ENCODE measurements around the gene GNAT3. TPM values are rescaled to one million over a fixed set of nuclear protein-coding genes. Genes with fewer than 3 reads are reported as not detected.

The GNAT3 gene
- total RNA-seq, 1 experiment from 2014 or later: not detected

GRCh38 chr7:80532153-80532552, 20.3 kb upstream of the GNAT3 start:
- H3K79me2 ChIP-seq (ENCODE audit: insufficient read depth, low read length): no peaks in the 10 kb centered on the region
- DNase-seq (ENCODE audit: low read depth, low spot score) (no peak), ATAC-seq (no peak)
- H3K27ac ChIP-seq (ENCODE audit: low read depth, low read length): no peak overlapping the region
- no peak overlapping the region for H3K9ac ChIP-seq (ENCODE audit: low read length)
- CTCF ChIA-PET: no interaction called here
- H3K9me3 ChIP-seq (ENCODE audit: control insufficient read depth in 1 of 2, insufficient read depth in 1 of 2, low read depth in 1 of 2, low read length in 2 of 2): no peaks in the 10 kb centered on the region
- RAD21 ChIA-PET (ENCODE audit: low non-redundant PET in 1 of 2, low total read pairs in 2 of 2, uncharacterized antibody in 2 of 2, unreplicated experiment in 2 of 2): no interaction called here
- no peaks in the 10 kb centered on the region for H3K4me1 ChIP-seq (ENCODE audit: control insufficient read depth in 1 of 2, insufficient read depth in 2 of 2, low read length in 2 of 2)
- H2AFZ ChIP-seq (ENCODE audit: low read depth, low read length, poor library complexity, severe bottlenecking): no peak overlapping the region
- TF ChIP-seq ZNF274 (IDR thresholded peaks at IDR 0.05; ENCODE audit: low read depth, low read length) (no peak), JUND (IDR thresholded peaks at IDR 0.05) (no peak), YY1 (IDR thresholded peaks at IDR 0.05; ENCODE audit: extremely low read depth, insufficient replicate concordance, low read depth, low read length) (no peak), ZFX (IDR thresholded peaks at IDR 0.05) (no peak), EZH2phosphoT487 (IDR thresholded peaks at IDR 0.05; ENCODE audit: borderline replicate concordance) (no peak), SIN3A (IDR thresholded peaks at IDR 0.05; ENCODE audit: low read depth) (no peak), CTCF (IDR thresholded peaks at IDR 0.05 in 2 of 3, conservative IDR thresholded peaks at IDR 0.05 in 1 of 3; ENCODE audit: borderline replicate concordance in 1 of 3, insufficient read depth in 1 of 3, low read depth in 2 of 3, low read length in 2 of 3) (no peak), POLR2A (IDR thresholded peaks at IDR 0.05; ENCODE audit: borderline replicate concordance, extremely low read depth, insufficient read depth, insufficient read length) (no peak), EZH2 (IDR thresholded peaks at IDR 0.05) (no peak), SRF (IDR thresholded peaks at IDR 0.05; ENCODE audit: low read depth) (no peak), RAD21 (IDR thresholded peaks at IDR 0.05; ENCODE audit: low read depth) (no peak), ATF3 (IDR thresholded peaks at IDR 0.05) (no peak), CEBPB (IDR thresholded peaks at IDR 0.05; ENCODE audit: low read depth) (no peak), FOSL1 (IDR thresholded peaks at IDR 0.05; ENCODE audit: low read depth) (no peak)
- intact Hi-C loops (cut with micrococcal nuclease): no loop called here
- H3K27me3 ChIP-seq (ENCODE audit: insufficient read depth, low read length): no peaks in the 10 kb centered on the region
- no peaks in the 10 kb centered on the region for H4K20me1 ChIP-seq (ENCODE audit: insufficient read depth)
- no peaks in the 10 kb centered on the region for H3K9me2 ChIP-seq (ENCODE audit: insufficient read depth)
- no TSS peak for BruUV-seq (replicated peaks)
- POLR2A ChIA-PET: no interaction called here
- no peak overlapping the region for H3K4me2 ChIP-seq (ENCODE audit: low read length)
- no peaks in the 10 kb centered on the region for H3K36me3 ChIP-seq (ENCODE audit: control insufficient read depth in 1 of 2, insufficient read depth in 2 of 2, low read length in 2 of 2)
- no peak overlapping the region for H3K4me3 ChIP-seq (replicated peaks in 1 of 2; ENCODE audit: low read depth in 1 of 2, low read length in 2 of 2)

All from HCT116 (cell line).